Measurements from ENCODE around the gene ATP11A. TPM values are rescaled to one million over a fixed set of nuclear protein-coding genes. Genes with fewer than 3 reads are reported as not detected.

ATP11A gene
- total RNA-seq, 1 experiment from 2014 or later: 232 TPM

DNA sequence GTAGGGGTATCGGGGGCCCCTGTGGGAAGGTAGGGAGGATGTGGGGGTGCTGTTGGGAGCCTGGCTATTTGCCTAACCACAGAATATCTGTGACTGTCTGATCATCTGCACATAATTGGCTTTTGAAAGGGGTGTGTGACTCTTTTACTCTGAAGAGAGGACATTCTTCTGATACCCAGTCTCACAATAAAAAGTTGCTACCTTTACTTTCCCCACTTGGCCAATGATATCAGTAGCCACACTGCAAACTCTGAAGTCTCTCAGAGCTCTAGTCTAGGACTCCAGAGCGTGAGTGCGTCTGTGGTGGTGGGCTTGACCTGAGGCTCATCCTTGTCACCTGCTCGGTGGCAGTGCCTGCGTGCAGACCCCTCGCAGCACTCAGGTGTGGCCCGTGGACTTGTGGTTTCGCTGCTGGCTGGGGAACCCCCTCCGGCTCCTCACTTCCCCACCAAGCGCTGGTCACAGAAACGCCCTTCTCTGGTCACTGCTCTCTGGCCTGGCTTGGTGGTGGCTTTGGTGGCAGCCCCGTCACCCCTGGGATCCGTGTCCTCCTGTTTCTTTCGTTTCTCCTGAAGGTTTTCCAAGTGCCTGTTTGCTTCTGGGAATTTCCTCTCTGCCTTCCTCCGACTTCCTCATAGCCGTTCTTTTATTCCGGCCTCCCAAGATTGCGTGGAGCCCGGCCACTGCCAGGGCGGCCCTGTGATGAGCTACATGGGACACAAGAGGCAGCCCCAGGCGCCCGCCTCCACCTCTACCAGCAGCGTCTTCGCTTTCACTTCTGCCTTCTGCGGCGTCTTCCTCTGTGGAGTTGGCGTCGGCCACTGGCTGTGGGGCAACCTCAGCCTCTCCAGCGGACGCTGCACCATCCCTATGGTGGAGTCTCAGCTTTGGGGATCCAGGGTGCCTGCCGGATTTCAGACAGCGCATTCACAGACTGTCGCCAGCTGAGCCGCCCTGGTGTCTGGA lies 78.0 kb downstream of the ATP11A start:
- no TSS peak for BruUV-seq (replicated peaks)
- Histone ChIP-seq H3K36me3 (ENCODE audit: control insufficient read depth, insufficient read depth, low read length) (no peaks in the 10 kb centered on the region; the same call in 1 of the 2 replicates), H3K4me3 (ENCODE audit: low read depth, low read length) (no peak overlapping the region), H3K27me3 (replicated peaks; ENCODE audit: control insufficient read depth, insufficient read depth, low read length) (no peaks in the 10 kb centered on the region), H3K9me3 (no peaks in the 10 kb centered on the region), H3K4me1 (no peaks in the 10 kb centered on the region)
- Mint-ChIP-seq H3K27me3 (ENCODE audit: insufficient read depth, unreplicated experiment) (no peaks in the 10 kb centered on the region), H3K9me3 (ENCODE audit: unreplicated experiment) (no peaks in the 10 kb centered on the region), H3K27ac (ENCODE audit: unreplicated experiment) (no peak overlapping the region), H3K4me3 (ENCODE audit: unreplicated experiment) (no peak overlapping the region), H3K4me1 (ENCODE audit: low read depth, unreplicated experiment) (peaks cover 5% of the 10 kb centered on the region), H3K36me3 (ENCODE audit: insufficient read depth, unreplicated experiment) (peaks cover 73% of the 10 kb centered on the region)
- DNase-seq: no peak
- intact Hi-C loops (cut with micrococcal nuclease; ENCODE audit: unreplicated experiment): no loop called here
- TF ChIP-seq, protein P1, sequence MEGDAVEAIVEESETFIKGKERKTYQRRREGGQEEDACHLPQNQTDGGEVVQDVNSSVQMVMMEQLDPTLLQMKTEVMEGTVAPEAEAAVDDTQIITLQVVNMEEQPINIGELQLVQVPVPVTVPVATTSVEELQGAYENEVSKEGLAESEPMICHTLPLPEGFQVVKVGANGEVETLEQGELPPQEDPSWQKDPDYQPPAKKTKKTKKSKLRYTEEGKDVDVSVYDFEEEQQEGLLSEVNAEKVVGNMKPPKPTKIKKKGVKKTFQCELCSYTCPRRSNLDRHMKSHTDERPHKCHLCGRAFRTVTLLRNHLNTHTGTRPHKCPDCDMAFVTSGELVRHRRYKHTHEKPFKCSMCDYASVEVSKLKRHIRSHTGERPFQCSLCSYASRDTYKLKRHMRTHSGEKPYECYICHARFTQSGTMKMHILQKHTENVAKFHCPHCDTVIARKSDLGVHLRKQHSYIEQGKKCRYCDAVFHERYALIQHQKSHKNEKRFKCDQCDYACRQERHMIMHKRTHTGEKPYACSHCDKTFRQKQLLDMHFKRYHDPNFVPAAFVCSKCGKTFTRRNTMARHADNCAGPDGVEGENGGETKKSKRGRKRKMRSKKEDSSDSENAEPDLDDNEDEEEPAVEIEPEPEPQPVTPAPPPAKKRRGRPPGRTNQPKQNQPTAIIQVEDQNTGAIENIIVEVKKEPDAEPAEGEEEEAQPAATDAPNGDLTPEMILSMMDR (IDR thresholded peaks at IDR 0.05; ENCODE audit: insufficient read depth in 1 of 2, low read depth in 1 of 2, low read length in 1 of 2, severe bottlenecking in 1 of 2, unreplicated experiment in 1 of 2): no peak
- ChIA-PET CTCF (no interaction called here), POLR2A (interaction anchor here (0.6 kb wide), 1 partner anchor 57 kb away, joined by 3 read pairs; no protein-coding TSS in a partner anchor)

DNA sequence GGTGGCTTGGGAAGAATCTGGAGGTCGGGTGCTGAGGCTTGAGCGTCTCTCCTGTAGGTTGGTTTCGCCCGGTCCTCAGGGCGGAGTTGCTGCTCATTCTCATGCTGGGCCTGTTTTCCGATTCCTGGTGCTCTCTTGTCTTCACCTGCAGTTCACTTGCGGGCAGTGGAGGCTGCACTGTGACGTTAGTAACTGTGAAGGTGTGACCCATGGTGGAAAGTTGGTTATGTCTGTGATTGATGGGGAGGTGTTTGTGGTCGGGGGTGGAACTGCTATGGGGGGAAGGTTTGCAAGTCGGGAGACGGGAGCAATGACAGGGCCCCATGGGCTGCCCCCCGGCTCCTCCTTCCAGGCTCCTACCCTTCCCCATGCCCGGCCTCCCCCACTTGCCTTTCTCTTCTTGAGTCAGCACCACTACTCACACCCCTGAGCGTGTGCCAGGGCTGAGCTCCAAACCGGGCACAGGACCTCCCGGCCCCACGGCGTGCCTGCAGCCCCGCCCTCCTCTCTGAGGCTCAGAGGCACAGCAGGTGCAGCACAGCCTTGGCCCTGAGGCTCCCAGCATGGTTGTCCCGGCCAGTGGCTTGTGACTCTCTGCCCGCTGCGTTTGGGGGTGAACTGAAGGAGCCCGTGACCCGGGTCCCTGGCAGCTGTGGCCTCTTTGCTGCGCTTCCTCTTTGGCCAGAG lies 79.1 kb downstream of the ATP11A start:
- TF ChIP-seq, protein P1 (IDR thresholded peaks at IDR 0.05; ENCODE audit: insufficient read depth in 1 of 2, low read depth in 1 of 2, low read length in 1 of 2, severe bottlenecking in 1 of 2, unreplicated experiment in 1 of 2): no peak
- Histone ChIP-seq H3K27me3 (replicated peaks; ENCODE audit: control insufficient read depth, insufficient read depth, low read length) (no peaks in the 10 kb centered on the region), H3K9me3 (no peaks in the 10 kb centered on the region), H3K4me3 (ENCODE audit: low read depth, low read length) (no peak overlapping the region), H3K36me3 (ENCODE audit: control insufficient read depth, insufficient read depth, low read length) (no peaks in the 10 kb centered on the region; the same call in 1 of the 2 replicates), H3K4me1 (no peaks in the 10 kb centered on the region)
- DNase-seq: no peak
- no peaks in the 10 kb centered on the region for H3K27me3 Mint-ChIP-seq (ENCODE audit: insufficient read depth, unreplicated experiment)
- POLR2A ChIA-PET: no interaction called here
- intact Hi-C loops (cut with micrococcal nuclease; ENCODE audit: unreplicated experiment): no loop called here
- no peak overlapping the region for H3K27ac Mint-ChIP-seq (ENCODE audit: unreplicated experiment)
- no TSS peak for BruUV-seq (replicated peaks)
- CTCF ChIA-PET: no interaction called here
- H3K9me3 Mint-ChIP-seq (ENCODE audit: unreplicated experiment): no peaks in the 10 kb centered on the region
- no peaks in the 10 kb centered on the region for H3K4me1 Mint-ChIP-seq (ENCODE audit: low read depth, unreplicated experiment)
- H3K36me3 Mint-ChIP-seq (ENCODE audit: insufficient read depth, unreplicated experiment): peaks cover 71% of the 10 kb centered on the region
- H3K4me3 Mint-ChIP-seq (ENCODE audit: unreplicated experiment): no peak overlapping the region

DNA sequence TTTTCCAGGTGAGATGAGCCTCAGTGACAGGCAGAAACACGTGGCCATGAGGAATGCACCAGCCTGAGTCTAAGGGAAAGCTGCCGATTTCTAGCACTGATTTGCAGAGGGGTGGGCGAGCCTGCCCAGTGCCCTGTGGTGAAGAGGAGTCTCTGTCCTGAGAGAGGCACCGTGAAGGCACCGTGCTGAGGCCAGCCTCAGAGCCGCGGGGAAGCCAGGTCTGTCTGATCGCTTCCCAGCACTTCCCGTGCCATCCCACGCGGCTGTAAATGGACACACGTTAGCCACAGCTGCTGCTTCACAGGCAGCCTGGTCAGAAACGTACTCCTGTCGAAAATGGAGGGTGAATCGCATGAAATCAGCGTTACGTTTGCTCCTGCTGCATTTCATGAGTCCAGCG lies 79.8 kb downstream of the ATP11A start:
- H3K4me1 Mint-ChIP-seq (ENCODE audit: low read depth, unreplicated experiment): no peaks in the 10 kb centered on the region

More for the DNA sequence above, 79.8 kb downstream of the ATP11A start:
- H3K36me3 ChIP-seq (ENCODE audit: control insufficient read depth, insufficient read depth, low read length): no peaks in the 10 kb centered on the region; the same call in 1 of the 2 replicates
- Mint-ChIP-seq H3K4me3 (ENCODE audit: unreplicated experiment) (no peak overlapping the region), H3K27me3 (ENCODE audit: insufficient read depth, unreplicated experiment) (no peaks in the 10 kb centered on the region), H3K27ac (ENCODE audit: unreplicated experiment) (no peak overlapping the region), H3K36me3 (ENCODE audit: insufficient read depth, unreplicated experiment) (peaks cover 72% of the 10 kb centered on the region), H3K9me3 (ENCODE audit: unreplicated experiment) (no peaks in the 10 kb centered on the region)
- intact Hi-C loops (cut with micrococcal nuclease; ENCODE audit: unreplicated experiment): no loop called here
- H3K27me3 ChIP-seq (replicated peaks; ENCODE audit: control insufficient read depth, insufficient read depth, low read length): no peaks in the 10 kb centered on the region
- ChIA-PET CTCF (no interaction called here), POLR2A (no interaction called here)
- no TSS peak for BruUV-seq (replicated peaks)
- TF ChIP-seq, protein P1 (IDR thresholded peaks at IDR 0.05; ENCODE audit: insufficient read depth in 1 of 2, low read depth in 1 of 2, low read length in 1 of 2, severe bottlenecking in 1 of 2, unreplicated experiment in 1 of 2): no peak
- H3K9me3 ChIP-seq: no peaks in the 10 kb centered on the region
- no peak overlapping the region for H3K4me3 ChIP-seq (ENCODE audit: low read depth, low read length)
- no peaks in the 10 kb centered on the region for H3K4me1 ChIP-seq
- no peak for DNase-seq

Measured in Caco-2 (cell line).